Measurements from ENCODE around the gene RASSF8. TPM values are rescaled to one million over a fixed set of nuclear protein-coding genes. Genes with fewer than 3 reads are reported as not detected.

The RASSF8 gene
- total RNA-seq, 2 experiments from 2014 or later: not detected

DNA sequence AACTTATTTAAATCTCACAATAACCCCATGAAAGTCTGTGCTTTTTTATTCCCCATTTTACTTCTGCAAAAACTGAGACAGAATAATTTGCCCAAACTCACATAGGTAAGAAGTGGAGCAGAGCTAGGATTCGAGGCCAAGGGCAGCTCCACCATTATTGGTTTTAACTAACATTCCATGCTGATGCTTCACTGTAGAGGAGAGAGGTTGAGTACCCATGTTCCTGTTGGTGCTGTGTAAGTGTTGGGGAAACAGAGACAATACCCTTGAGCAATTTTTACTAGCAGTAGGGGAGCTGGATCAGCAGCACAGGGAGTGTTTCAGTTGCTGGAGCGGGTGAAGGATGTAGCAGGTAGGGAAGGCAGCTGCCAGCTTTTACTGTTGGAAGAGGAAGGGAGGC is 21.1 kb downstream of the RASSF8 start:
- intact Hi-C loops (cut with micrococcal nuclease; ENCODE audit: unreplicated experiment): no loop called here
- H3K9me3 ChIP-seq (ENCODE audit: low read length): no peaks in the 10 kb centered on the region
- no peak for DNase-seq (ENCODE audit: low spot score)
- no peaks in the 10 kb centered on the region for H3K4me1 ChIP-seq (ENCODE audit: insufficient read depth, low read length, poor library complexity, severe bottlenecking)
- no peak overlapping the region for H3K27ac ChIP-seq (ENCODE audit: low read depth, low read length, poor library complexity, severe bottlenecking)
- H3K4me2 ChIP-seq (ENCODE audit: low read length): no peak overlapping the region
- CTCF ChIA-PET (ENCODE audit: unreplicated experiment): no interaction called here
- H3K79me2 ChIP-seq (ENCODE audit: insufficient read depth, low read depth, low read length): no peaks in the 10 kb centered on the region
- H3K4me3 ChIP-seq (ENCODE audit: low read depth, low read length, poor library complexity, severe bottlenecking): no peak overlapping the region
- no peaks in the 10 kb centered on the region for H4K20me1 ChIP-seq (ENCODE audit: insufficient read depth, low read length)
- TF ChIP-seq EZH2phosphoT487 (IDR thresholded peaks at IDR 0.05; ENCODE audit: borderline replicate concordance, low read depth, low read length) (no peak), CTCF (conservative IDR thresholded peaks at IDR 0.05; ENCODE audit: low read length) (no peak)
- no peak overlapping the region for H2AFZ ChIP-seq (ENCODE audit: low read length)
- POLR2A ChIA-PET: interaction anchor here (2.1 kb wide), 1 partner anchor 16 kb away, joined by 4 read pairs; no protein-coding TSS in a partner anchor
- H3K9me2 ChIP-seq (ENCODE audit: insufficient read depth, low read length): no peaks in the 10 kb centered on the region
- no peaks in the 10 kb centered on the region for H3K36me3 ChIP-seq (ENCODE audit: insufficient read depth, low read length)
- no TSS peak for BruUV-seq (replicated peaks)

DNA sequence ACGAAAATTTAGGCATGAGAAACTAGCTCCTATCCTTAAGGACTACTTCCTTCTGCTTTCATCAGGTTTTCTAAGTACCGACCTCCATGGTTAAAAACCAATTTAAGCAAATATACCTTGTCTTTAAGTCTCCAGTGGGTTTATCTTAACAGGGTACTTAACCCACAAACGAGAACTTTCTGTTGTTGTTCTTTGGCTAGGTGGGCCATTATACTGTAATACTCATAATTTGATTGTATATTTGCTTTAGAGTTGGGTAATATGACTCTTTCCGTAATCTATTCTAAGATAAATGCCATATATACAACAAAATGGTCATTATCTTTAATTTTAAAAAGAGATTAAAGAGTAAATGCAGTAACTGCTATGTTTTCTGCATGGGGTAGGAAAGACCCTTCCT is 21.6 kb downstream of the RASSF8 start:
- H3K4me1 ChIP-seq (ENCODE audit: insufficient read depth, low read length, poor library complexity, severe bottlenecking): no peaks in the 10 kb centered on the region
- H3K36me3 ChIP-seq (ENCODE audit: insufficient read depth, low read length): no peaks in the 10 kb centered on the region
- intact Hi-C loops (cut with micrococcal nuclease; ENCODE audit: unreplicated experiment): no loop called here
- ChIA-PET CTCF (ENCODE audit: unreplicated experiment) (no interaction called here), POLR2A (interaction anchor here (2.1 kb wide), 1 partner anchor 16 kb away, joined by 4 read pairs; no protein-coding TSS in a partner anchor)
- H3K4me3 ChIP-seq (ENCODE audit: low read depth, low read length, poor library complexity, severe bottlenecking): no peak overlapping the region
- BruUV-seq (replicated peaks): no TSS peak
- H3K9me2 ChIP-seq (ENCODE audit: insufficient read depth, low read length): no peaks in the 10 kb centered on the region
- no peaks in the 10 kb centered on the region for H3K9me3 ChIP-seq (ENCODE audit: low read length)
- H3K4me2 ChIP-seq (ENCODE audit: low read length): no peak overlapping the region
- no peak overlapping the region for H3K27ac ChIP-seq (ENCODE audit: low read depth, low read length, poor library complexity, severe bottlenecking)
- no peak overlapping the region for H2AFZ ChIP-seq (ENCODE audit: low read length)
- no peaks in the 10 kb centered on the region for H3K79me2 ChIP-seq (ENCODE audit: insufficient read depth, low read depth, low read length)
- no peak for TF ChIP-seq EZH2phosphoT487 (IDR thresholded peaks at IDR 0.05; ENCODE audit: borderline replicate concordance, low read depth, low read length)
- no peak for TF ChIP-seq CTCF (conservative IDR thresholded peaks at IDR 0.05; ENCODE audit: low read length)
- H4K20me1 ChIP-seq (ENCODE audit: insufficient read depth, low read length): no peaks in the 10 kb centered on the region
- DNase-seq (ENCODE audit: low spot score): no peak

- Histone ChIP-seq H3K9me2 (ENCODE audit: insufficient read depth, low read length) (no peaks in the 10 kb centered on the region), H3K9me3 (ENCODE audit: low read length) (no peaks in the 10 kb centered on the region), H3K4me1 (ENCODE audit: insufficient read depth, low read length, poor library complexity, severe bottlenecking) (no peaks in the 10 kb centered on the region), H3K27ac (ENCODE audit: low read depth, low read length, poor library complexity, severe bottlenecking) (no peak overlapping the region), H3K36me3 (ENCODE audit: insufficient read depth, low read length) (no peaks in the 10 kb centered on the region), H2AFZ (ENCODE audit: low read length) (no peak overlapping the region), H3K79me2 (ENCODE audit: insufficient read depth, low read depth, low read length) (no peaks in the 10 kb centered on the region), H3K4me2 (ENCODE audit: low read length) (no peak overlapping the region), H3K4me3 (ENCODE audit: low read depth, low read length, poor library complexity, severe bottlenecking) (no peak overlapping the region), H4K20me1 (ENCODE audit: insufficient read depth, low read length) (no peaks in the 10 kb centered on the region)
- POLR2A ChIA-PET: interaction anchor here (0.6 kb wide), 1 partner anchor 250 kb away, joined by 3 read pairs; no protein-coding TSS in a partner anchor
- CTCF ChIA-PET (ENCODE audit: unreplicated experiment): no interaction called here
- BruUV-seq (replicated peaks): no TSS peak
- intact Hi-C loops (cut with micrococcal nuclease; ENCODE audit: unreplicated experiment): no loop called here
- no peak for DNase-seq (ENCODE audit: low spot score)
- TF ChIP-seq EZH2phosphoT487 (IDR thresholded peaks at IDR 0.05; ENCODE audit: borderline replicate concordance, low read depth, low read length): no peak
Observed at GRCh38 chr12:25981597-25981996, 23.1 kb downstream of the RASSF8 start.

All from OCI-LY7 (cell line).